ENCODE measurements around the gene RPS6KA2.

GRCh38 chr6:166459272-166459671 lies 167.8 kb downstream of the RPS6KA2 start:
- TF ChIP-seq EZH2 (IDR thresholded peaks at IDR 0.05) (no peak), POLR2AphosphoS5 (IDR thresholded peaks at IDR 0.05; ENCODE audit: borderline replicate concordance, low read depth, low read length) (no peak), FOXP2 (optimal IDR thresholded peaks at IDR 0.05; ENCODE audit: control extremely low read depth, extremely low read length, insufficient read depth) (no peak)

Measured in SK-N-MC (cell line).